ENCODE data around the gene NFE2.

DNA sequence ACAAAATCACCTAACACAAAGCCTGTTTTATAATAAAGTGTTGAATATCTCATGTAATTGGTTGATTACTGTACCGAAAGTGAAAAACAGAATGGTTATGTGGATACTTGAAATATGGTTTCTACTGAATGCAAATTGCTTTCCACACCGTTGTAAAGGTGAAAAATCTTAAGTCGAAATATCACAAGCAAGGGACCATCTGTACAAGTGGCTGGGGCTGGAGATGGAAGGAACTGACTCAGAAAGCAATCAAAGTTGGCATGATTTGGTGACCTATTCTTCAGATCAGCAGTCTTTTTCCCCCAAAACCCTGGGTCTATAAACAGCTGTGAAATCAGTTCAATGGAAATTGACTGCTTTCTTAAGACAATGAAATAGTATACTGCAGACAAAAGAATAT is 24.4 kb downstream of the NFE2 start:
- TF ChIP-seq CTCF (conservative IDR thresholded peaks at IDR 0.05) (no peak), ZFX (IDR thresholded peaks at IDR 0.05) (no peak)

Measured in C4-2B (cell line).